Psoas muscle (tissue), 8 donors: ENCODE measurements around the gene CTNND2. TPM values are rescaled to one million over a fixed set of nuclear protein-coding genes. Genes with fewer than 3 reads are reported as not detected.

Experiments
- ATAC-seq, 4 donors: fragments of 200-7000 bp; cut with Tn5 transposase; one replicate each; pipeline ENCODE4 v1.9.1; 2020; ENCODE audit warnings: moderate library complexity in 3 of 4, mild to moderate bottlenecking in 2 of 4
- DNase-seq, 2 donors: peaks; one replicate each; pipeline ENCODE4 v3.0.0-alpha.2; 2020
- H3K27ac ChIP-seq: fragments of 200-600 bp; one replicate; pipeline ENCODE4 v1.8.0; 2022
- H3K27me3 ChIP-seq, 3 donors: fragments of 200-600 bp in 1 of 3; one replicate each; pipeline versions ENCODE4 v1.6.1 to v1.8.0; 2013 to 2022; ENCODE audit warnings: low read length in 2 of 3, mild to moderate bottlenecking in 2 of 3, moderate library complexity in 1 of 3; ENCODE audit not compliant: insufficient read depth in 3 of 3
- H3K36me3 ChIP-seq, 2 donors: fragments of 200-600 bp in 1 of 2; one replicate each; pipeline versions ENCODE4 v1.6.1 to v1.8.0; 2013 to 2022; ENCODE audit warnings: low read depth in 1 of 2, mild to moderate bottlenecking in 1 of 2, moderate library complexity in 1 of 2; ENCODE audit not compliant: insufficient read depth in 1 of 2
- H3K4me1 ChIP-seq: fragments of 200-600 bp; one replicate; pipeline ENCODE4 v1.8.0; 2022
- H3K4me3 ChIP-seq: fragments of 200-600 bp; one replicate; pipeline ENCODE4 v1.8.0; 2022; ENCODE audit warnings: mild to moderate bottlenecking
- H3K9me3 ChIP-seq: fragments of 200-600 bp; one replicate; pipeline ENCODE4 v1.8.0; 2022
- CTCF ChIP-seq: fragments of 200-600 bp; IDR thresholded peaks from one replicate; pipeline ENCODE4 v1.8.0; 2022; ENCODE audit warnings: antibody characterized with exemption
- WGBS, 3 donors: extraction: QIAGEN DNeasy Blood & Tissue Kit; methylation state at CpG; one replicate each; pipeline versions ENCODE4 v1.1.6 to v1.1.7; 2013; 5-methylcytosine and 5-hydroxymethylcytosine counted together
- intact Hi-C, 2 donors: fragments of 100-400 bp; cut with DNase I; formaldehyde crosslinking; loops; one replicate each; pipeline versions ENCODE4 v1.11.0 to v1.14.2; 2022
- polyA plus RNA-seq, 3 donors: library from polyadenylated mRNA; stranded (reverse); fragments of 200-250 nt; gene quantifications; one replicate each; pipeline ENCODE4 v1.2.3, GENCODE V29; 2013
- total RNA-seq, 4 donors: library from RNA; stranded (reverse); fragmentation: NEBNext Ultra II Directional in 2 of 4; extraction: Animal tissue kit (Norgen Biotek cat#: 25700) in 2 of 4; gene quantifications; one replicate each; pipeline versions ENCODE4 v1.2.1 to v1.2.4, GENCODE V29; 2021 to 2023
- donor health status: healthy with polysubstance abuse.
- donor health status: DM: no; HTN: no; CAD: no; lungs with moderate emphysema.
- donor health status: Bipolar disorder and iron deficiency.
- donor health status: healthy.
- donor health status: DM: yes; HTN: yes; CAD: no.
- donor health status: DM: no; HTN: no; CAD: no.
- donor health status: DM: no; HTN: no; CAD: no.
- donor health status: DM: yes; HTN: yes; CAD: no.

Gene CTNND2
- total and polyA plus RNA-seq, 7 donors = 0.09 to 0.14 (median 0.13) TPM; not detected in 4

DNA sequence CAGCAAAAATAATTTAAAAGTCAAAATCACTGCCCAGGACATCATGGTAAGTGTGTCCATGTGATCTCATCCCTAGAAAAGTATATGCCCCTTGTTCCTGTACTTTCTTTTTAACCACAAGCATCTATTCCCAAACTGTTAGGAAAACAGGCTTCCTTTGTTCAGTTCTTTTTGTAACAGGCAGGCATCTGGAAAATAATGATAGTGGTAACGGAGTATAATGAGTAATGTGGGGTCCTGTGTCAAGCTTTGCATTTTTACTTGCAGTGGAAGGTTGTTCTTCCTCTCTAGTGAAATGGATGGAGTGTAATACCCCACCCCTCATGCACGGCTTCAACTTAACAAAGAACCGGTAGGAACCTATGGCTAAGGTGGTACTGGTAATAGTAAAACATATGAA, 532.1 kb downstream of the CTNND2 start:
- intact Hi-C loops = no loop called here
- no peak for DNase-seq
- Histone ChIP-seq H3K9me3 (no peaks in the 10 kb centered on the region), H3K4me1 (no peaks in the 10 kb centered on the region), H3K27me3 (peaks cover 0 to 2% (median 0%) of the 10 kb centered on the region in 3 donors), H3K36me3 (no peaks in the 10 kb centered on the region), H3K27ac (no peak overlapping the region), H3K4me3 (no peak overlapping the region)
- no peak for ATAC-seq
- 76 to 87% (median 81%) methylated on average over 3 of the region's 3 CpGs for WGBS, 3 donors
- TF ChIP-seq CTCF = no peak

DNA sequence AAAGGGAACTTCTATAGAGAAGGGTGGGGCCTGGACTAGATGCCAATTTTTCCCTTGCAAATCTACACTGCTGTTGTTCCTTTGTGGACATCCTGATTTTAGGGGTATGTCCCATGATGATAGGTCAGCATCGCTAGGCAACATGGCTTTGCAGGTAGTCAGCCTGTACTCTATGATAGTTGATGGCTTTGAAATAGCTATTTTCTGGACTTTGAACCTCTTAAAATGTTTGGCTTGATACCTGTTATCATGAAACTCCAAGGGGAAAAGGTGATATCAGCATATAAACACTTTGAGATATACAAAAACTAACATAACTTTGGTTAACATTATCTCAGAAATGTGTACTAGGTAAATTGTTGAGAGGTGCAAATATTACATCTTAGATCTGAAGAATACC, 533.2 kb downstream of the CTNND2 start:
- Histone ChIP-seq H3K27me3 (peaks cover 0 to 2% (median 0%) of the 10 kb centered on the region in 3 donors), H3K9me3 (no peaks in the 10 kb centered on the region), H3K4me3 (no peak overlapping the region), H3K4me1 (no peaks in the 10 kb centered on the region), H3K36me3 (no peaks in the 10 kb centered on the region), H3K27ac (no peak overlapping the region)
- no peak for DNase-seq
- no peak for ATAC-seq
- WGBS, 3 donors = 79 to 88% (median 80%) methylated on average over 1 of the region's 1 CpG
- intact Hi-C loops = no loop called here
- no peak for TF ChIP-seq CTCF

DNA sequence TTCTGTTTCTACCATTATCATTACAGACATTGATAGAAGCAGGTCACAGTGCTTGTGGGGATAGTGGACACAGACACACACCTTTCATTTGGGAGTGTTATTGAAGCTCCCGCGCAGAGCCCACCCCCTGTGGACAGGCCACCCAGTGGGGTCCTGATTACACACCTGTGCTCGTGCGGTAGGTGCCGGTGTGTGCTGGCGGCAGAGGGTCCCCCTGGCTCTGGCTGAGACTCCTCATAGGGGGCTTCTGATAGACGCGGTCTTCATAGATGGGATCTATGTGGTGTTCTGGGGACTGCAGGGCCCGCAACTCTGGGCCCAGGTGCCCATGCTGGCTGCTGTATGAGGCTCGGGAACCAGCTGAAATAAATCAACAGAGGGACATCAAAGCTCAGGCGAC, 539.7 kb downstream of the CTNND2 start:
- WGBS, 3 donors = 81 to 83% (median 81%) methylated on average over 11 of the region's 11 CpGs
- no peak overlapping the region for H3K4me3 ChIP-seq
- ATAC-seq (no peak), DNase-seq (no peak)
- no peaks in the 10 kb centered on the region for H3K27me3 ChIP-seq
- H3K9me3 ChIP-seq = no peaks in the 10 kb centered on the region
- no peak overlapping the region for H3K27ac ChIP-seq
- intact Hi-C loops = no loop called here
- no peak for TF ChIP-seq CTCF
- H3K36me3 ChIP-seq = no peaks in the 10 kb centered on the region
- no peaks in the 10 kb centered on the region for H3K4me1 ChIP-seq

- Histone ChIP-seq H3K4me1 (no peaks in the 10 kb centered on the region), H3K4me3 (no peak overlapping the region), H3K36me3 (no peaks in the 10 kb centered on the region), H3K27ac (no peak overlapping the region), H3K9me3 (no peaks in the 10 kb centered on the region), H3K27me3 (no peaks in the 10 kb centered on the region)
- WGBS, 3 donors = 65 to 67% (median 65%) methylated on average over 5 of the region's 5 CpGs
- ATAC-seq = no peak
- intact Hi-C loops = no loop called here
- TF ChIP-seq CTCF = no peak
- DNase-seq = no peak
Observed at GRCh38 chr5:11363631-11364178, 540.5 kb downstream of the CTNND2 start.

DNA sequence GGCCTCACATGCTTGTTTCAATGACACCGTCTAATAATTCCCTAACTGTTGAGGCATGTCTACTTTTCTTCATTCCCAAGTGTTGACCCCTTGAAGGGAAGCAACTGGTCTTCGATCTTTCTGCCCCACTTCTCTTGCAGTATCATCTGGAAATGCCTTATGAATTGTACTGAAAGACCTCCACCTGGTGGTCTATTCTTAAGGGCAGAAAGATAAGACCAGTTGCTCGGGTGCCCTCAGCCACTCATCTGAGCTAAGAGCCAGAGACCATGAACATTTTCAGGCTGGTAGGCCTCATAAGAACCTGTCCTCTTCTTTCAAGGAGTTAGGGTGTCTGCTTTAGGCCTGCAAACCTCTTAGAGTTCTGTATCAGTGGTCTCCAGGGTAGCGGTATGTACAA, 542.5 kb downstream of the CTNND2 start:
- 75 to 88% (median 84%) methylated on average over 4 of the region's 4 CpGs for WGBS, 3 donors
- no peaks in the 10 kb centered on the region for H3K9me3 ChIP-seq
- DNase-seq (no peak), ATAC-seq (no peak)
- no peaks in the 10 kb centered on the region for H3K27me3 ChIP-seq
- no peaks in the 10 kb centered on the region for H3K36me3 ChIP-seq
- H3K27ac ChIP-seq = no peak overlapping the region
- intact Hi-C loops = no loop called here
- no peak for TF ChIP-seq CTCF
- no peak overlapping the region for H3K4me3 ChIP-seq
- no peaks in the 10 kb centered on the region for H3K4me1 ChIP-seq
